ENCODE data around the gene CELA2A.

Gene CELA2A

DNA sequence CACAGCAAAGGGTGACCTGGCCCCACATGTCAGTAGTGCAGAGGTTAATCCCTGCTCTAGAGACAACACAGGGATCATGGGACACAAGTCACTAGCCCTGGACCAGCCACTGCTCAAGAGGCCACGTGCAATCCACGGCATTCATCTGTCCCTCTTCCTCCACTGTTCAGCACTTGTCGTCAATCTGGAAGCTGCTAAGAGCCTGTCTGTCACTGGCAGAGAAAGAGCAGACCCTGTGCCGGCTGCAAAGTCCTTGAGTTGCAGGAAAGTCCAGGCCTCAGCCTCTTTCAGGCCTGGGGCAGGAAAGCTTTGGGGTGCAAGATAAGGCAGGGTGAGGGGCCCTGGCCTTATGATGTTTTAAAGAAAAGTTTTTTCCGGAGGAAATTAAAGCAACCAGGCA is 36.1 kb downstream of the CELA2A start:
- TF ChIP-seq, protein P1, sequence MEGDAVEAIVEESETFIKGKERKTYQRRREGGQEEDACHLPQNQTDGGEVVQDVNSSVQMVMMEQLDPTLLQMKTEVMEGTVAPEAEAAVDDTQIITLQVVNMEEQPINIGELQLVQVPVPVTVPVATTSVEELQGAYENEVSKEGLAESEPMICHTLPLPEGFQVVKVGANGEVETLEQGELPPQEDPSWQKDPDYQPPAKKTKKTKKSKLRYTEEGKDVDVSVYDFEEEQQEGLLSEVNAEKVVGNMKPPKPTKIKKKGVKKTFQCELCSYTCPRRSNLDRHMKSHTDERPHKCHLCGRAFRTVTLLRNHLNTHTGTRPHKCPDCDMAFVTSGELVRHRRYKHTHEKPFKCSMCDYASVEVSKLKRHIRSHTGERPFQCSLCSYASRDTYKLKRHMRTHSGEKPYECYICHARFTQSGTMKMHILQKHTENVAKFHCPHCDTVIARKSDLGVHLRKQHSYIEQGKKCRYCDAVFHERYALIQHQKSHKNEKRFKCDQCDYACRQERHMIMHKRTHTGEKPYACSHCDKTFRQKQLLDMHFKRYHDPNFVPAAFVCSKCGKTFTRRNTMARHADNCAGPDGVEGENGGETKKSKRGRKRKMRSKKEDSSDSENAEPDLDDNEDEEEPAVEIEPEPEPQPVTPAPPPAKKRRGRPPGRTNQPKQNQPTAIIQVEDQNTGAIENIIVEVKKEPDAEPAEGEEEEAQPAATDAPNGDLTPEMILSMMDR (IDR thresholded peaks at IDR 0.05) = no peak

DNA sequence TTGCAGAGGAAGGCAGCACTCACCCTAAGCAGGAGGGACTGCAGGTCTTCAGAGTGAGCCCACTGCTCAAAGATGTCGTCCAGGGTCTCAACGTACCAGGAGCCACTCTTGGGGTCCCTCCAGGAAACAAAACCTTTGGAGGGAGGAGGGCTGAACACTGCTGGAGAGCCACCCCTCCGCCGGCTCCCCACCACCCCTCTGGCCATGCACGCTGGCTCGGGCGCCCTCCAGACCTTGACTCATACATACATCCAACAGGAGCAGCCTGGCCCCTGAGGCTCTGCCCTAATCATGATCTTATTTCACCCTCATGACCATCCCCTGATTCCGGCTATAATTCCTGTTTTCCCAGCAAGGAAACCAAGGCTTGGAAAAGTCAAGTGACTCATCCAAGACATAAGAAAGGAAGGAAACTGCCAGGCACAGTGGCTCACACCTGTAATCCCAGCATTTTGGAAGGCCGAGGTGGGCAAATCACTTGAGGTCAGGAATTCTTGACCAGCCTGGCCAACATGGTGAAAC is 37.4 kb downstream of the CELA2A start:
- TF ChIP-seq, protein P1 (IDR thresholded peaks at IDR 0.05) = no peak

DNA sequence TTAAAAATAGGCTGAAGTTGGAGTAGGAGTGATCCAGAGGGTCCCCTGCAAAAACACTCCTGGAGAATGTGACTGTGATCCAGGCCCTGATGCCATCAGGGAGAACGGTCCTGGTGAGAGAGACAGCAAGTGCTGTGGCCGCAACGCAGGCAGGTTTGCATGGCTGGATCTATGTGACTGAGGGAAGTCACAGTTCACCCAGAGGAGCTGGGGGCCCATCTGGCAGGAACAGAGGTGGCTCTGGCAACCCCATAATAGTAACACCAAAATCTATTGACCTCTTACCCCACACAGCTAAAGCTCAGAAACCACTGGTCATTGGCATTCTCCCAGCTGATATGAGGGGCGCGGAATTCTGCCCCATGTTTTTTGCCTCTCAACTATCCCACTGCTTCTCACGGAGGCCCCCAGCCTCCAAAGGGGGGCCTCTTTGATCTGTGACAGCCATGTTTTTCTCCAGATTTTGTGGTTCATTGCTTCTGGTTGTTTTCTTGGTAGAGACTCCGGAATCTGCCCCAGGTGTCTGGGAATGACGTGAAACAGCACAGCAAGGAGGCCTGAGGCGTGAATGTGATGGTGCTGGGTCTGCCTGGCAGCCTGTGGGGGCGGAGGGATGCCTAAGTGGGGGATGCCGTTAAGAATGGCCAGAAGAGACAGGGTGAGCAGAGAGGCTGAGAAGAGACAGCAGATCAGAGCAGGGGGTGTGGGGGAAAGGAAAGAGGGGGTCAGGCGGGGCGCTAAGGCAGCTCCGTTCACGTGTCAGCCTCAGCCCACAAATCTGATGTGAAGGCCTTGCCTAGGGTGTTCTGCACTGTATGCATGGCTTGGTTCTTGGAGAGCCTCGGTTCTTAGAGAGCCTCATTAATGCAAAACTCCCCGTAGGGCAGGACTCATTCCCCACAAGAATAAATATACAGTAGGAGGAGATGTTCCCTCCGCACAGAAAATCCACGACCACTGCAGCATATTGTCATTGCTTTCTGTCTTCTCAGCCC is 43.9 kb downstream of the CELA2A start:
- TF ChIP-seq, protein P1 (IDR thresholded peaks at IDR 0.05) = no peak

DNA sequence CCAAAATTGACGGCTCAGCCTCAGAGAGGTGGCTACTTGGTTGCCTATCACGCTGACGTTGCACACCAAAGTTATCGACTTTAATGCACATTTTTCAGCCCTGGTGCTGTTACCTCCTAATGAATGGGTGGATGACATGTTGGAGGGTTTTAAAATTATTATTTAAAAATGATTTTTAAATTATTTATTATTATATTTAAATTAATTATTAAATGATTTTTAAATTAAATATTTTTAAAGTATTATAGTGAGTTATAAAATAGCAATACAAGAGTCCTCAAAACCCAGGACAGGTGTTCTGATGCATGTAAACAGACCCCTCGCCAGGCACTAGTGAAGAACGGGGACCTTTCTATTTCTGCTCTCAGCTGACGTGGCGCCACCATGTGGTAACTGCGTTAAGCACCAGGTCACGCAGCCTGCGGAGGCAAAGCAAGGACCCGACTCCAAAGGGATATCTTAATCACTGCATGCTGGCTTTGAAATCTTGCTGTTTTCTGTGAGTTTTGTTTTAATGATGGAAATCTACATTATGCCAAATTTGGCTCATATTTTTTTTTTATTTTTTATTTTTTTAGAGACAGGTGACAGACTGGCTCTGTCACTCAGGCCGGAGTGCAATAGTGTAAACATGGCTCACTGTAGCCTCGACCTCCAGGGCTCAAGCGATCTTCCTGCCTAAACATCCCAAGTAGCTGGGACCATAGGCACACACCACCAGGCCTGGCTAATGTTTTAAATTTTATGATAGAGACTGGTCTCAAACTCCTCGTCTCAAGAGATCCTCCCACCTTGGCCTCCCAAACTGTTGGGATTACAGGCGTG is 44.9 kb downstream of the CELA2A start:
- TF ChIP-seq, protein P1 (IDR thresholded peaks at IDR 0.05) = peak; percentile 56

DNA sequence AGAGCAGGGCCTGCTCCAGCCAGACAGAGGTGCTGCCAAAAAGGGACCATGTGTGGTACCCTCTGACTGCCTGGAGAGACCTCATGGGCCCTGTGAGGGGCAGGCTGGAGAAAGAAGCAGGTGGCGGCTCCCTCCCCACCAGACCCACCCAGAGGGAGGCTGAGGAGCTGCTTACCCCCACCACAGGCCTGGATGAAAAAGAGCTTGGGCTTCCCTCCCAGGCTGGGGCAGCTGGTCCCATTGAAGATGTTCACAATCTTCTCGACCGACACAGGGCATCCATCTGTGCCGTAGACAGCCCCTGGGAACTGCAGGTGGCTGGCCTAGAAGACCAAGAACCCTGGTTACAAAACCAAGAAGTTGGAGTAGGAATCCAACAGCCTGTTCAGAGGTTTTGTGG is 47.9 kb downstream of the CELA2A start:
- TF ChIP-seq, protein P1 (IDR thresholded peaks at IDR 0.05) = no peak

DNA sequence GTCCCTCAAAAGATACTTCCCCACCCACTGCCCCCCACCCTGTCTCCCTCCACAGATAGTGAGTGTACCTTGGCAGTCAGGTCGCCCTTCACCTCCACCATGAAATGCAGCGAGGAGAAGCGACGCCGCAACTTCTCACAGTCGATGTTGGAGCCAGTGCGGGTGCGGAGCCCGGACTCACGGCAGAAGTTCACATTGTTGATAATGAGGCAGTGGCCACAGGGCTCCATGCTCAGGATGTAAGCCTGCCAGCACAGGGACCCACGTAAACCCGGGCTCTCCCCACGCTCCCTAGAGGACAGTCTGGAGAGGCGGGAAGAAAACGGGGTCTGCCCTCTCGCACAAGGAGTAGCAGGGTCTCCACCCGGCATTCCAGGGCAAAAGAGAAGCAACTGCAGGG is 50.3 kb downstream of the CELA2A start:
- TF ChIP-seq, protein P1 (IDR thresholded peaks at IDR 0.05) = no peak

DNA sequence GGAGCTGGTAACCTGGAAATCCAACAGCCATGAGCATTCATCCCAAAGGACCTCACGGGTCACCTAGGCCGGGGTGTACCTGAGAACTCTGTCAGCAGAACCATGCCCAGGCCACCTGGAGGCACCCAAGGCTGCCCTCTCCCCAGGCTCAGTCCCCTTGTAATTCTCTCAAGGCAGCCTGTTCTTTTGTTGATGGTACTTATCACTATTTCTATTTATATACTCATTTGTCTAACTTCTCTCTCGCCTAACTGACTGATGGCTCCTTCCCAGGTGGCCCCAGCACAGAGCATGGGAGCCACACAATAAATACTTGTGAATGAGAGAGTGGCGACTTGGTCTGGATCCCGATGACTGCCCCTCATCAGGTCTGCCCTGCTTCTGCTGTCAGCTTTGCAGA is 50.7 kb downstream of the CELA2A start:
- TF ChIP-seq, protein P1 (IDR thresholded peaks at IDR 0.05) = no peak

Data from LNCAP (cell line).